Activated CD8-positive, alpha-beta T cell treated with anti-CD3 and anti-CD28 coated beads for 36 hours (primary cell): ENCODE measurements around the gene SCNN1B. TPM values are rescaled to one million over a fixed set of nuclear protein-coding genes. Genes with fewer than 3 reads are reported as not detected.

ENCODE experiments used
- ATAC-seq: fragments of 200-7000 bp; cut with Tn5 transposase; one replicate; pipeline ENCODE4 v1.10.0; 2021; ENCODE audit warnings: mild to moderate bottlenecking, moderate library complexity
- CTCF ChIA-PET: fragments of 350-600 bp; sonication (Branson Sonifier 250); formaldehyde crosslinking; loops from one replicate; lab custom pipeline; 2021; ENCODE audit warnings: antibody characterized with exemption; lab: Charles Lee
- POLR2A ChIA-PET: fragments of 350-600 bp; sonication (Branson Sonifier 250); formaldehyde crosslinking; loops from one replicate; lab custom pipeline; 2021; ENCODE audit warnings: antibody characterized with exemption; lab: Charles Lee
- DNase-seq: peaks from one replicate; pipeline ENCODE4 v3.0.0-alpha.2; 2020
- H3K27ac Mint-ChIP-seq: one replicate; pipeline ENCODE4 v1.8.0; 2021; ENCODE audit warnings: mild to moderate bottlenecking, mixed read lengths
- H3K27me3 Mint-ChIP-seq: one replicate; pipeline ENCODE4 v1.8.0; 2021; ENCODE audit warnings: mixed read lengths
- H3K36me3 Mint-ChIP-seq: one replicate; pipeline ENCODE4 v1.8.0; 2021; ENCODE audit warnings: low read depth, mixed read lengths
- H3K4me1 Mint-ChIP-seq: one replicate; pipeline ENCODE4 v1.8.0; 2021; ENCODE audit warnings: low read depth, mixed read lengths
- H3K4me3 Mint-ChIP-seq: one replicate; pipeline ENCODE4 v1.8.0; 2021; ENCODE audit warnings: mild to moderate bottlenecking, moderate library complexity, mixed read lengths
- H3K9me3 Mint-ChIP-seq: one replicate; pipeline ENCODE4 v1.8.0; 2021; ENCODE audit warnings: mixed read lengths
- intact Hi-C: fragments of 100-400 bp; cut with micrococcal nuclease; formaldehyde crosslinking; loops from one replicate; pipeline ENCODE4 v1.10.0; 2022
- total RNA-seq, 2 experiments: library from RNA; stranded (reverse); gene quantifications; one replicate each; pipeline ENCODE4 v1.2.3, GENCODE V29; 2021
- TF ChIP-seq, protein P1 (sequence below): fragments of 200-600 bp; IDR thresholded peaks from one replicate; pipeline ENCODE4 v1.8.0; 2022; ENCODE audit warnings: antibody characterized with exemption, mild to moderate bottlenecking

The SCNN1B gene
- total RNA-seq, 2 experiments from 2014 or later = not detected

DNA sequence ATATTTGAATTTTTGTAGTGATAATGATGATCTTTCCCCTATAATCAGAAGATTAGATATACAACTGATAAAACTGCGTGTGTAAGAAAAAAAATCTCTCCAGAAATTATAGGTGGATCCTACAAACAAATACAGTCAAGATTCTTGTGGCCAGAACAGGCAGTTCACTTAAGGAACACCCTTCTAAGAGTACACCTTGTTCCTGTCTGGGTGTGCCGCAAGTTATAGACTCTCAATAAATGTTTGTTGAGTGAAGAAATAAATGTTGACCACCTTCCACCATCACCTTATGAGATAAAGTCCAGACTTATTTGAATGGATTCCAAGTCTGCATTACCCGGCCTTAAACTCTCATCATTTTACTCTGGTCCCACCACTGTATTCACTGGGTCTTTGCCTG is 45.7 kb upstream of the SCNN1B start:
- Mint-ChIP-seq H3K4me1 (no peaks in the 10 kb centered on the region), H3K27ac (no peak overlapping the region), H3K9me3 (no peaks in the 10 kb centered on the region), H3K36me3 (no peaks in the 10 kb centered on the region), H3K27me3 (peaks cover 2% of the 10 kb centered on the region), H3K4me3 (no peak overlapping the region)
- ChIA-PET POLR2A (no interaction called here), CTCF (no interaction called here)
- DNase-seq = no peak
- ATAC-seq = no peak
- TF ChIP-seq, protein P1, sequence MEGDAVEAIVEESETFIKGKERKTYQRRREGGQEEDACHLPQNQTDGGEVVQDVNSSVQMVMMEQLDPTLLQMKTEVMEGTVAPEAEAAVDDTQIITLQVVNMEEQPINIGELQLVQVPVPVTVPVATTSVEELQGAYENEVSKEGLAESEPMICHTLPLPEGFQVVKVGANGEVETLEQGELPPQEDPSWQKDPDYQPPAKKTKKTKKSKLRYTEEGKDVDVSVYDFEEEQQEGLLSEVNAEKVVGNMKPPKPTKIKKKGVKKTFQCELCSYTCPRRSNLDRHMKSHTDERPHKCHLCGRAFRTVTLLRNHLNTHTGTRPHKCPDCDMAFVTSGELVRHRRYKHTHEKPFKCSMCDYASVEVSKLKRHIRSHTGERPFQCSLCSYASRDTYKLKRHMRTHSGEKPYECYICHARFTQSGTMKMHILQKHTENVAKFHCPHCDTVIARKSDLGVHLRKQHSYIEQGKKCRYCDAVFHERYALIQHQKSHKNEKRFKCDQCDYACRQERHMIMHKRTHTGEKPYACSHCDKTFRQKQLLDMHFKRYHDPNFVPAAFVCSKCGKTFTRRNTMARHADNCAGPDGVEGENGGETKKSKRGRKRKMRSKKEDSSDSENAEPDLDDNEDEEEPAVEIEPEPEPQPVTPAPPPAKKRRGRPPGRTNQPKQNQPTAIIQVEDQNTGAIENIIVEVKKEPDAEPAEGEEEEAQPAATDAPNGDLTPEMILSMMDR = no peak
- intact Hi-C loops = no loop called here

DNA sequence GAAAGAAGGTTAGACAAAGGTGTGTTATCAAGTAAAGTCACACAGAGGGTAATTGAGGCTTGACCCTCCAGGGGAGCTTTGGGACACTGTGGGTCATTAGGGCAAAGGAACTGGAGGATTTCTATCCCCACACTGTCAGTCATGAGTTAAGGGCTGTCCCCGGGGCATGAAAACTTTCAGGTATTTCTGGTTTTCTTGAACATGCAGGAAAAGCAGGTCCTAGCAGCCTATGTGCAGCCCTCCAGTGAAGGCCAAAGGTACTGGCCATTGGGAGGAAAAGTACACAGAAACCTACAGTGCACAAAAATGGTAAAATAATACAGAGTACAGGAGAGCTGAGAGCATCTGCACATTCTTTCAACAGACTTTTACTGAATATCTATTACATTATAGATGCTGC is 44.4 kb upstream of the SCNN1B start:
- TF ChIP-seq, protein P1 = no peak
- intact Hi-C loops = no loop called here
- no peak for ATAC-seq
- peaks cover 5% of the 10 kb centered on the region for H3K27me3 Mint-ChIP-seq
- H3K4me1 Mint-ChIP-seq = no peaks in the 10 kb centered on the region
- H3K9me3 Mint-ChIP-seq = no peaks in the 10 kb centered on the region
- no peak overlapping the region for H3K27ac Mint-ChIP-seq
- DNase-seq = no peak
- no peak overlapping the region for H3K4me3 Mint-ChIP-seq
- CTCF ChIA-PET = no interaction called here
- POLR2A ChIA-PET = no interaction called here
- no peaks in the 10 kb centered on the region for H3K36me3 Mint-ChIP-seq

- ATAC-seq (no peak), DNase-seq (no peak)
- Mint-ChIP-seq H3K27ac (no peak overlapping the region), H3K4me3 (no peak overlapping the region), H3K36me3 (no peaks in the 10 kb centered on the region), H3K9me3 (no peaks in the 10 kb centered on the region), H3K27me3 (peaks cover 7% of the 10 kb centered on the region), H3K4me1 (no peaks in the 10 kb centered on the region)
- CTCF ChIA-PET = no interaction called here
- intact Hi-C loops = no loop called here
- POLR2A ChIA-PET = no interaction called here
- TF ChIP-seq, protein P1 = no peak
Measured at GRCh38 chr16:23258919-23259237, 43.2 kb upstream of the SCNN1B start.

DNA sequence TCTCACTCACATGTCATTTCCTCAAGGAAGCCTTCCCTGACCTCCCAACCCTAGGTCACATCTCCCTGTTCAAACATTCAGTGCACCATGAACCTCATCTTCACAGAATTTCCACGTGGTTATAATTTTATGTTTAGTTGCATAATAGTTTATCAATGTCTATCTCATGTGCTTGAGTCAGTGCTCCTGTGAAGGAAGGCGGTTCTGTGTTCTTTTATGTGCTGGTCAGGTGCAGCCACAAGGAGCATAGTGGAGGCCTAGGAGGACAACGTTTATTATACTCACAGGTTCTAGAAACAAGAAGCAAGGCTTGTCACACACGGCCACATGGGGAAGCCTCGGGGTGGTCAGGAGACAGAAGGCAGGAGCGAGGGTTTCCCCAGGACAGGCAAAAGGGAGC is 34.5 kb upstream of the SCNN1B start:
- Mint-ChIP-seq H3K36me3 (no peaks in the 10 kb centered on the region), H3K4me1 (no peaks in the 10 kb centered on the region), H3K27me3 (peaks cover 6% of the 10 kb centered on the region), H3K27ac (no peak overlapping the region), H3K4me3 (no peak overlapping the region), H3K9me3 (no peaks in the 10 kb centered on the region)
- ChIA-PET POLR2A (no interaction called here), CTCF (no interaction called here)
- intact Hi-C loops = no loop called here
- no peak for DNase-seq
- no peak for ATAC-seq
- TF ChIP-seq, protein P1 = no peak

GRCh38 chr16:23268561-23268960 is 33.5 kb upstream of the SCNN1B start:
- no peak for ATAC-seq
- H3K4me3 Mint-ChIP-seq = no peak overlapping the region
- TF ChIP-seq, protein P1 = no peak
- no peaks in the 10 kb centered on the region for H3K9me3 Mint-ChIP-seq
- intact Hi-C loops = no loop called here
- H3K4me1 Mint-ChIP-seq = no peaks in the 10 kb centered on the region
- DNase-seq = no peak
- ChIA-PET CTCF (no interaction called here), POLR2A (no interaction called here)
- peaks cover 3% of the 10 kb centered on the region for H3K27me3 Mint-ChIP-seq
- no peaks in the 10 kb centered on the region for H3K36me3 Mint-ChIP-seq
- H3K27ac Mint-ChIP-seq = no peak overlapping the region
